SHP77 (cell line): ENCODE data around the gene CFAP20DC.
A peak's percentile ranks its signal among the peaks of the same experiment; 100 is the strongest.

ENCODE experiments used
- DNase-seq, 2 experiments: peaks; one replicate each; lab custom pipeline; 2025; lab: John Stamatoyannopoulos, UW

The CFAP20DC gene

GRCh38 chr3:58868097-58868779 lies 181.6 kb downstream of the CFAP20DC start:
- DNase-seq, result no peak

- no peak for DNase-seq
Observed at GRCh38 chr3:58867621-58868020, 182.2 kb downstream of the CFAP20DC start.

DNA sequence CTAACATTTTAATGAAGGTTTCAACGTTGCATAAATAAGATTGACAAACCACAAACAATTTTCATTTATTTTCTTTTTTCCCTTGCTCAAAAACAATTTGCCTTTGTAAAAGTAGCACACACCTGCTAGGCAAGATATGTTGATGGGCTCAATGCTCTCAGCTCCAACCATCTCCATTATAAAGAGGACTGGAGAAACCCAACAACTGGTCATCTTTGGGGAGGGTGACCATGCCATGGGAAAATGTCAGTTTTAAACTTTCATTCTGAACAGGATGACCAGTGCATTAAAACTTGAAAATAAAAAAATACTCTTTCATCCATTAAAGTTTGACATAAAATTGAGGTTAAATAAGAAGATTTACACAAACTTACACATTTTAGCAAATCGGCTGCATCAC lies 183.7 kb downstream of the CFAP20DC start:
- no peak for DNase-seq

DNA sequence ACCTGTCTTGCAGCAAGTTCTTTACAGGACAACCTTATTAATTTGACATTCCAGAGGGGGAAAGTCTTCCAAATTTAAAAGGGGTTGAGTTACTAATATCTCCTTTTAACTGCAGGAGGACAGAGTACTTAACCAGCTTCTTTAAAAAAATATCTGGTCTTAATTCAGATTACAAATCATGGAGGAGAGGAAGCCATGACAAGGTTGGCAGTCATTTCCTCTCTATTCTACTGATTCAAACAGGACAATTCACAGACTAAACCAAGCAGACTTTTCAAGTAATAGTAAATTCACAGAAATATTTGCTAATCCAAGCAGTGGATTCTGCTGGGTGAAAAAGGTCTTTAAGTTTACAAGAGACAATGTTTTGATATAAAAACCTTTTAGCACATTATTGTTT lies 185.3 kb downstream of the CFAP20DC start:
- no peak for DNase-seq

DNA sequence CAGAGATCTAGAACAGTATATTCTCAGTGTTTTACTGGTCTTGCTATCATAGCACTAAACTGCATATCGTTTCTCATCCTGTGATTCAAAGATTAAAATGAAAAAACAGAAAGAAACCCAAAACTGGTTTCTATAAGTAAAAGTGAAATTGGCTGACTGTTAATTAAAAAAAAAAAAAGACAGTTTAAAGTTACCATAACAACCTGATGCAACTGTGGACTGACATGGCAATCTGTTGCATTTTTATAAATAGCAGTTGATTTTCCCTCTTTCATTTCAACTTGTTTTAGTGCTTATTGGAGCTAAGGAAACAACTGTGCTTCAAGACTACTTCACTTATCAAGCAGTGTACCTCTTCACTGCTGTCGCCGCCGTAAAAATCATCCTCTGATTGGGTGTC lies 186.6 kb downstream of the CFAP20DC start:
- DNase-seq, result no peak

GRCh38 chr3:58861551-58861950 lies 188.3 kb downstream of the CFAP20DC start:
- no peak for DNase-seq

DNA sequence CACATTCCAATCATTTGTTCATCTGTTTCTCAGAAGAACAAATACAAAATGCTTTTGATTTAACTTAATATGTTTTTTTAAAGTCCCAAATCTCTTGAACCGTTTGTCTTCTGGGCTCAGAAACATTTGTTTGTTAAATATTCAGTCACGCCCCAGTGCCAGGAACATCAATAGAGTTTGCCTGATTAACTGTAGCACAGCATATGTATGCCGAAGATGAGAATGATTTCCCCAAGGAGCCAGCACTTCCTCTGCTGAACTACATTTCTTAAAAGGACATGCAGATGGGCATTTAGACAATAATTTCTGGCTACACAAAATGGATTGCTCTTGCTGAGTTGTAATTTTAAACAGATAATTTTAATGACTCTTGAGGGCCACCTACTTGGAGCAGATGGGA lies 191.7 kb downstream of the CFAP20DC start:
- no peak for DNase-seq

DNA sequence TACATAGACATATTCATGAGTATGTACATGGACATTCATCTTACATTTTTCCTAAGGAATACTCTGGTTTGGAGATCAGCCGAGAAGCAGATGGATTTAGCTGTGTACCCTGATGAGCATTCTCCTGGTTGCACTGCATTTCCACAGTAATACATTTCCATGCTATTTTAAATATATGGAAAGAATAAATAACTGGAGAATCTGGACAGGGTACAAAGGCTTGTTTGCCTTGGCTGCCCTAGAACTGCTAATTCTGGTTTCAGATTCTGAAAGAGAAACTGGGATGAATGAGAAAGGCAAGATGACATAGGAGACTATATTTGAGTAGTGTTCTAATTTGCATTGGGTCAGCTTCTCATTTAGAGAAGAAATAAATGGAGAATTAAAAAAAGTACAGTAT lies 192.4 kb downstream of the CFAP20DC start:
- DNase-seq, result no peak

DNA sequence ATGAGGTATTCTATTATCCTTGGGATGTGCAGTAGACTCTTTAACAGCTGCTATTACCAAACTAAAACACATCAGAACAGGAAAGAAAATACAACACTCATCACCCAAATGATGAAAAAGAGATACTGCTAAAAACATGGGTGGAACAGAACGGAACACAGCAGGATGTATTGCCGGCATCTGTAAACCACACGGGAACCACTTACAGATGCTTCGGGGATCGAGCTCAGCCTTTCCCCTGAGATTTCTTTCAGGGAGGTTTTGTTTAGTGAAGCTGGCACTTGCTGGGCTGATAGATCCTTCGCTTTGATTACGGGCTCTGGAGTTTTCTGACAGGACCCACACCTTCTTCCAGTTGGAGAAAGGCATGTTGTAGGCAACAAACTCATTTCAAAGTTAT lies 201.0 kb downstream of the CFAP20DC start:
- DNase-seq, result no peak

GRCh38 chr3:58842050-58842747 lies 207.6 kb downstream of the CFAP20DC start:
- peak in 1 of 2 experiments; percentile 1 for DNase-seq

- no peak for DNase-seq
Observed at GRCh38 chr3:58840949-58841348, 208.9 kb downstream of the CFAP20DC start.

- DNase-seq, result no peak
Observed at GRCh38 chr3:58839964-58840363, 209.9 kb downstream of the CFAP20DC start.

GRCh38 chr3:58839187-58839586 lies 210.6 kb downstream of the CFAP20DC start:
- DNase-seq, result no peak

- DNase-seq, result no peak
Observed at GRCh38 chr3:58837856-58838255, 212.0 kb downstream of the CFAP20DC start.

DNA sequence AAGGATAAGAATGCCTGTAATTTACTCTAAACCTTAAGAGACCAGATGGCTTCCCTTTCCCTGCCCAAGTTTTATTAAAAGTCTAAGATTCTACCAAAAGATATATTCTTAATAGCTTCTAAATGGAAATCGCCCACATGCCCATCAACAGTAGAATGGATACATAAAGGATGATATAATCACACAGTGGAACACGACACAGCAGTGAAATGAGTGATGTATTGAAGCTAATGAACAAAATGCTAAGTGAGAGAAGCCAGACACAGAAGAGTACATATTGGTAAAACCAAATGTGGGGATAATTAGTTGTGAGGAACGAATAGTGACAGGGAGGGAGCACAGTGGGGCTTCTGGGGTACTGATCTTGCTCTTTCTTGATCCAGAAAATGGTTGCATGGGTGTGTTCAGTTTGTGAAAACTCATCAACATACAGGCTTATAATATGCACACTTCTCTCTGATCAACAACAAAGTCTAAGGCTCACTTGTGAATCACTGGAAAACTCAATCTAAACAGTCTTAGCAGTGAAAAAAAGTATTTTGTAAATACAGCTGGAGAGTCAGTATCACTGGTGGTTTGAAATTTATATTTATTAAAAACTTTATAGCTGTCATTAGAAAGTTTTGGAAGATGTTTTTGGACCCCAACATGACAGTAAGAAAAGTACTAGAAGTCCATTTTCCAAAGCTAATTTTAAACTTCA lies 212.5 kb downstream of the CFAP20DC start:
- no peak for DNase-seq

DNA sequence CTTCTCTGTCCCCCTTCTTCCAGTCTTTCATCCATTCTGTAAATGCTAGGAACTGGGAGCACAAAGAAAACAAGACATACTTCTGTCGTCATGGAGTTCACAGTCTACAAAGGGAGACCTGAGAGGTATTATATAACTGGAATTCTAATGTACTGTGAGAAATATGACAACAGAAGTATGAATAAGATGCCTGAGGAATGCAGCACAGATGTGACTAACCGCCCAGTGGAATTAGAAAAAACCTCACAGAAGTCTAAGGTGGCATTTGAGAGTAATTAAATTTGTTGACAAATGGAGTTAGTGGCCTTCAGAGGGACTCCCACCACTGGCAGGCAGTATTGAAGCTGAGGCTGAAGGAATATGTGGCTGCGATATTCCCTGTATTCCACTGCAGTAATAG lies 214.7 kb downstream of the CFAP20DC start:
- no peak for DNase-seq

DNA sequence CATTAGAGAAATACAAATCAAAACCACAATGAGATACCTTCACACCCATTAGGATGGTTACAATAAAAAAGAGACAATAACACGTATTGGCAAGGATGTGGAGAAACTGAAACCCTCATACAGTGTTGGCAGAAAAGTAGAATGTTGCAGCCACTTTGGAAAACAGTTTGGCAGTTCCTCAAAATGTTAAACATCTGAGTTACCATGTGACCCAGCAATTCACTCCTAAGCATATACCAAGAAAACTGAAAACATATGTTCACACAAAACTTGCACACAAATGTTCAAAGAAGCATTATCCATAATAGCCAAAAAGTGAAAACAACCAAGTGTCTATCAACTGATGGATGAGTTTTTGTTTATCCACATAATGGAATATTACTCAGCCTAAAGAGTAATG lies 216.3 kb downstream of the CFAP20DC start:
- no peak for DNase-seq

- no peak for DNase-seq
Observed at GRCh38 chr3:58829321-58830000, 220.4 kb downstream of the CFAP20DC start.

DNA sequence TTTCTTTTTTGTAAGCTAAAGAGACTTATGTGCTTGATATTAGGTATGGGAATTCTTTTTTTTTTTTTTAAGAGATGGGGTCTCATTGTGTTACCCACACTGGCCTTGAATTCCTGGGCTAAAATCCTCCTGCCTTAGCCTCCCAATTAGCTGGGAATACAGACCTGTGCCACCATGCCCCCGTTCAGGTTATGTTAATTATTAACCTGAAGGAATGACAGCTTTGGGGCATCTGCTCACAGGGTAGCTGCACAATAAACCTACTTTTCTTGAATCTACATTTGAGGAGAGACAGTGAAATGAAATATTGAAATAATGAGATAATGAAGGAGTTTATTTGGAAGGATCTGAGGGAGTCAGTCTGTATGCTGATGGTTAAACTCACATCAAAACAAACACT lies 225.0 kb downstream of the CFAP20DC start:
- DNase-seq, result no peak

DNA sequence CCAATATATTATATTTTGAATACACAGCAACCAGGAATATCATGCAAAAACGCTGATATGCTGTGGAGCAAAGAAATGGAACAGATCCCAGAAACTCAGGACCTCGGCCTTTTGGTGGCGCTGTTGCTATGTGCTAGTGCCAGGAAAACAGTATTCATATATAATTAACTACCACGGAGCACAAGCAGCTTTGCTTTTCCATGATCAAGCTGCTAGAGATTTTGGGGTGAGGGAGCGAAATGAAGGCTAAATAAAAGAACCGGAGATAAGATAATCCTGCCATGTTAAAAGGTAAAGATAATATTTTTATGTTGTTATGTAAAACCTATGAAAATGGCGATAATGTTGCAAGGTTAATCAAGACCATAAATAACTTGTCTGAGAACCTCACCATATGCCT lies 225.5 kb downstream of the CFAP20DC start:
- peak; percentile 50 to 62 for DNase-seq

DNA sequence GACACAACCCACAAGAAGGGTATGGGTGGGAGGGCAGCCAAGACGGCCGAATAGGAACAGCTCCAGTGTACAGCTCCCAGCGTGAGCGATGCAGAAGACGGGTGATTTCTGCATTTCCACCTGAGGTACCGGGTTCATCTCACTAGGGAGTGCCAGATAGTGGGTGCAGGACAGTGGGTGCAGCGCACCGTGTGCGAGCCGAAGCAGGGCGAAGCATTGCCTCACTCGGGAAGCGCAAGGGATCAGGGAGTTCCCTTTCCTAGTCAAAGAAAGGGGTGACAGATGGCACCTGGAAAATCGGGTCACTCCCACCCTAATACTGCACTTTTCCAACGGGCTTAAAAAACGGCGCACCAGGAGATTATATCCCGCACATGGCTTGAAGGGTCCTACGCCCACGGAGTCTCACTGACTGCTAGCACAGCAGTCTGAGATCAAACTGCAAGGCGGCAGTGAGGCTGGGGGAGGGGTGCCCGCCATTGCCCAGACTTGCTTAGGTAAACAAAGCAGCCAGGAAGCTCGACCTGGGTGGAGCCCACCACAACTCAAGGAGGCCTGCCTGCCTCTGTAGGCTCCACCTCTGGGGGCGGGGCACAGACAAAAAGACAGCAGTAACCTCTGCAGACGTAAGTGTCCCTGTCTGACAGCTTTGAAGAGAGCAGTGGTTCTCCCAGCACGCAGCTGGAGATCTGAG lies 243.1 kb downstream of the CFAP20DC start:
- peak in 1 of 2 experiments; percentile 2 for DNase-seq

DNA sequence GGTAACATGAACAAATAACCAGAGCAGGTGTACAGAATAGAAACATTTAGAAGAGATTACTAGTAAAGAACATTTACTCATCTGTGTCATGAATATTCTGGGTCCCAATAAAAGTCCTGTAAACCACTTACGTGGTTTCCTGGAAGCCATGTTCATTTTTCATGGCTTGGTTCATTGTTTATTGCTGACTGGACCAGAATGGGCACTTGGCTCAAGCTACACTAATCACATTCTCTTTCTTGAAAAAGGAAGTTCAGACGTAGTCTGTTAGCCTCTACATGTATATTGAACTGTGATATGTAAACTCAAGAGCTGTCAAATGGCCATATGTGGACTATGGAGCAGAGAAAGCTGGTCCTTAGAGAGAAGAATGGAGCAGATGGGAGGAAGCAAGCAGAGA lies 244.9 kb downstream of the CFAP20DC start:
- DNase-seq, result no peak
